ENCODE results near the gene ZFP82. TPM values are rescaled to one million over a fixed set of nuclear protein-coding genes. Genes with fewer than 3 reads are reported as not detected.

Gene ZFP82
- polyA plus RNA-seq, 1 donor (not counting 4 experiments of a cell fraction or from before 2014, with no cell fraction given): 3.2 TPM

DNA sequence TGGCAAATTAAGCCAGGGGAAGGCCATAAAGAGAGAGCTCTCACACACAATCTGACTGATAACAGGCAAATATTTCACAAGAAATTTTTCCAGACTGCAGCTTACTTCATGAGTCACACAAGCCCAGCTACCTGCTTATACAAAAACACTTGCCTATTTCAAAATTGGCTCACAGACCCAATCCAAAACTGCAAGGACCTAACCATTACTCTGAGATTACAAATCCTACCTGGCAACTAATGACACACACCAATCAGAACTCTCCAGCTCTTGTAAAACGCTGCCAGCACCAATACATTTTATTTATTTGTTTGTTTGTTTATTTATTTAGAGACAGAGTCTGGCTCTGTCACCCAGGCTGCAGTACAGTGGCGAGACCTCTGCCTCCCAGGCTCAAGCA lies 18.1 kb upstream of the ZFP82 start:
- DNase-seq (ENCODE audit: low read depth, low spot score): no peak
- no peaks in the 10 kb centered on the region for H3K4me1 ChIP-seq (ENCODE audit: control insufficient read depth, extremely low read depth, insufficient read depth, low read length)
- H3K36me3 ChIP-seq (ENCODE audit: control insufficient read depth in 2 of 2, extremely low read depth in 1 of 2, insufficient read depth in 2 of 2, low read length in 2 of 2): no peaks in the 10 kb centered on the region
- no peaks in the 10 kb centered on the region for H3K9me1 ChIP-seq (ENCODE audit: control insufficient read depth, extremely low read depth, insufficient read depth, low read length)
- TF ChIP-seq, protein P1, sequence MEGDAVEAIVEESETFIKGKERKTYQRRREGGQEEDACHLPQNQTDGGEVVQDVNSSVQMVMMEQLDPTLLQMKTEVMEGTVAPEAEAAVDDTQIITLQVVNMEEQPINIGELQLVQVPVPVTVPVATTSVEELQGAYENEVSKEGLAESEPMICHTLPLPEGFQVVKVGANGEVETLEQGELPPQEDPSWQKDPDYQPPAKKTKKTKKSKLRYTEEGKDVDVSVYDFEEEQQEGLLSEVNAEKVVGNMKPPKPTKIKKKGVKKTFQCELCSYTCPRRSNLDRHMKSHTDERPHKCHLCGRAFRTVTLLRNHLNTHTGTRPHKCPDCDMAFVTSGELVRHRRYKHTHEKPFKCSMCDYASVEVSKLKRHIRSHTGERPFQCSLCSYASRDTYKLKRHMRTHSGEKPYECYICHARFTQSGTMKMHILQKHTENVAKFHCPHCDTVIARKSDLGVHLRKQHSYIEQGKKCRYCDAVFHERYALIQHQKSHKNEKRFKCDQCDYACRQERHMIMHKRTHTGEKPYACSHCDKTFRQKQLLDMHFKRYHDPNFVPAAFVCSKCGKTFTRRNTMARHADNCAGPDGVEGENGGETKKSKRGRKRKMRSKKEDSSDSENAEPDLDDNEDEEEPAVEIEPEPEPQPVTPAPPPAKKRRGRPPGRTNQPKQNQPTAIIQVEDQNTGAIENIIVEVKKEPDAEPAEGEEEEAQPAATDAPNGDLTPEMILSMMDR (optimal IDR thresholded peaks at IDR 0.05 in 1 of 3, IDR thresholded peaks at IDR 0.05 in 1 of 3, conservative IDR thresholded peaks at IDR 0.05 in 1 of 3; ENCODE audit: extremely low read depth in 1 of 3, insufficient read depth in 2 of 3, low read length in 3 of 3): no peak
- TF ChIP-seq EZH2 (IDR thresholded peaks at IDR 0.05; ENCODE audit: low read length): no peak
- no peaks in the 10 kb centered on the region for H3K27me3 ChIP-seq (ENCODE audit: control insufficient read depth, extremely low read depth, insufficient read depth, low read length)
- dilution Hi-C loops (cut with MboI; ENCODE audit: extremely low pct_ligation_motif_present, low sequenced_read_pairs): no loop called here
- no peaks in the 10 kb centered on the region for H3K9me3 ChIP-seq (ENCODE audit: control insufficient read depth, low read depth, low read length)
- no peak overlapping the region for H2AFZ ChIP-seq (ENCODE audit: control insufficient read depth, low read length)
- no peak overlapping the region for H3K9ac ChIP-seq (ENCODE audit: control insufficient read depth, extremely low read depth, insufficient read depth, low read length)
- H3K79me2 ChIP-seq (ENCODE audit: control insufficient read depth, insufficient read depth, low read length): no peaks in the 10 kb centered on the region
- FAIRE-seq: no peak
- no peak overlapping the region for H3K4me3 ChIP-seq (ENCODE audit: control insufficient read depth in 2 of 3, extremely low read depth in 1 of 3, insufficient read depth in 2 of 3, low read depth in 1 of 3, low read length in 3 of 3)
- H4K20me1 ChIP-seq (ENCODE audit: control insufficient read depth, extremely low read depth, insufficient read depth, low read length): no peaks in the 10 kb centered on the region
- H3K27ac ChIP-seq (ENCODE audit: control insufficient read depth, insufficient read depth, low read length): no peak overlapping the region
- no peak overlapping the region for H3K4me2 ChIP-seq (ENCODE audit: control insufficient read depth, extremely low read depth, insufficient read depth, low read depth, low read length)

DNA sequence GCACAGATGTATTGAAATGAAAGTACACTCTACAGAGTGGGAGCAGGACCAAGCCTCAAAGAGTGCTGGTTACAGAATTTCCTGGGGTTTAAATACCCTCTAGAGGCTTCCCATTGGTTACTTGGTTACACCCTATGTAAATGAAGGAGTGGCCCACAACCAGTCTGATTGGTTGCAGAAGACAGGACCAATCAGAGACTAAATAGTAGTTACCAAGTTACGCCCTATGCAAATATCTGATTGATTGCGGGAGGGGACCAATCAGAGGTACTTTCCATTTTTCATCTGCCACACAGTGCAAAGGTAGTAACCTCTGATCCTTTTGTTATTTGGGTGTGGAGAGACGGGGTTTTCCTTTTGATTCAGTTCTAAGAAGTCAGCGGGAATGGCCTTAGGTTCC lies 5.5 kb upstream of the ZFP82 start:
- dilution Hi-C loops (cut with MboI; ENCODE audit: extremely low pct_ligation_motif_present, low sequenced_read_pairs): no loop called here
- no peaks in the 10 kb centered on the region for H3K4me1 ChIP-seq (ENCODE audit: control insufficient read depth, extremely low read depth, insufficient read depth, low read length)
- TF ChIP-seq, protein P1 (optimal IDR thresholded peaks at IDR 0.05 in 1 of 3, IDR thresholded peaks at IDR 0.05 in 1 of 3, conservative IDR thresholded peaks at IDR 0.05 in 1 of 3; ENCODE audit: extremely low read depth in 1 of 3, insufficient read depth in 2 of 3, low read length in 3 of 3): no peak
- no peak for TF ChIP-seq EZH2 (IDR thresholded peaks at IDR 0.05; ENCODE audit: low read length)
- H2AFZ ChIP-seq (ENCODE audit: control insufficient read depth, low read length): no peak overlapping the region
- H3K27ac ChIP-seq (ENCODE audit: control insufficient read depth, insufficient read depth, low read length): no peak overlapping the region
- no peak overlapping the region for H3K4me3 ChIP-seq (ENCODE audit: control insufficient read depth in 2 of 3, extremely low read depth in 1 of 3, insufficient read depth in 2 of 3, low read depth in 1 of 3, low read length in 3 of 3)
- H3K9me1 ChIP-seq (ENCODE audit: control insufficient read depth, extremely low read depth, insufficient read depth, low read length): no peaks in the 10 kb centered on the region
- no peaks in the 10 kb centered on the region for H3K36me3 ChIP-seq (ENCODE audit: control insufficient read depth in 2 of 2, extremely low read depth in 1 of 2, insufficient read depth in 2 of 2, low read length in 2 of 2)
- H3K9ac ChIP-seq (ENCODE audit: control insufficient read depth, extremely low read depth, insufficient read depth, low read length): no peak overlapping the region
- FAIRE-seq (no peak), DNase-seq (ENCODE audit: low read depth, low spot score) (no peak)
- H3K4me2 ChIP-seq (ENCODE audit: control insufficient read depth, extremely low read depth, insufficient read depth, low read depth, low read length): no peak overlapping the region
- peaks cover 7% of the 10 kb centered on the region for H3K9me3 ChIP-seq (ENCODE audit: control insufficient read depth, low read depth, low read length)
- no peaks in the 10 kb centered on the region for H4K20me1 ChIP-seq (ENCODE audit: control insufficient read depth, extremely low read depth, insufficient read depth, low read length)
- H3K79me2 ChIP-seq (ENCODE audit: control insufficient read depth, insufficient read depth, low read length): no peaks in the 10 kb centered on the region
- H3K27me3 ChIP-seq (ENCODE audit: control insufficient read depth, extremely low read depth, insufficient read depth, low read length): peaks cover 7% of the 10 kb centered on the region
